Ammon's horn (tissue), 1 donor: ENCODE data around the gene APC2.
"Not testable (repeated sequence)": the region's sequence is repeated elsewhere in the genome, so short reads cannot be mapped to it uniquely, and the experiment has no call there.

ENCODE experiments used
- DNase-seq: peaks from one replicate; pipeline ENCODE4 v3.0.0-alpha.2; 2016; ENCODE audit warnings: low spot score

The APC2 gene

GRCh38 chr19:1511318-1512317 lies 61.7 kb downstream of the APC2 start:
- no peak for DNase-seq

GRCh38 chr19:1512671-1513498 lies 63.0 kb downstream of the APC2 start, which contains the start of gene ADAMTSL5:
Gene ADAMTSL5, minus strand, starts transcription at chr19:1513019. Its CDS starts 2,076 bp downstream, at chr19:1510943.
- no peak for DNase-seq

GRCh38 chr19:1513499-1514294 lies 63.8 kb downstream of the APC2 start:
- DNase-seq = no peak

DNA sequence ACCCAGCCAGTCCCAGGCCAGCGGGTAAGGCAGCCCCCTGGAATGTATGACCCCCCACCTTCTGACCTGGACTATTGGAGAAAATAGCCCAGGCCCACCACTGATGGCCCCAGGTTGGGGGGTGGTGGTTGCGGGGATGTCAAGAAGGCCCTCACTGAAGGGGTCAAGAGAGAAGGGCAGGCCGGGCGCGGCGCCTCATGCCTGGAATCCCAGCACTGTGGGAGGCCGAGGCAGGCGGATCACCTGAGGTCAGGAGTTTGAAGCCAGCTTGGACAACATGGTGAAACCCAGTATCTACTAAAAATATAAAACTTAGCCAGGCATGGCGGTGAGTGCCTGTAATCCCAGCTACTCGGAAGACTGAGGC lies 64.4 kb downstream of the APC2 start:
- DNase-seq = no peak

- DNase-seq = no peak
Measured at GRCh38 chr19:1514986-1515721, 65.2 kb downstream of the APC2 start.

GRCh38 chr19:1516395-1516753 lies 66.5 kb downstream of the APC2 start:
- no peak for DNase-seq

DNA sequence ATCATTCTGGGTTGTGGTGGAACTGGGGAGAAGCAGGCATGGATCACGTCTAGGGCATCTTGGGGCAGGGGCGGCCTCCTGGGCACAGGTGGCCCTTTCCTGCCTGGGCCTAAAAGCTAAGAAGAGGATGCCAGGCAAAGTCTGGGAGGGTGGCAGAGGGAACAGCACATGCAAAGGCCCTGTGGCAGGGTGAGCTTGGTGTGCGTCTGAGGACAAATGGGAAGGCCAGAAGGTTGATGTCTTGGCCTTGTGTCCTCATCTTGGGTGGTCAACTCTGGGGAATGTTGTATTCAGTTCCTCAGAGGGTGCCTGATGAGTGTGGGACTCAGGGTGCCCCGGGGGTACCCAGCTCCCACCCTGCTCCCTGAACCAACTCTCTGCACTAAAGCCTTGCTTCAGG lies 68.5 kb downstream of the APC2 start:
- no peak for DNase-seq

DNA sequence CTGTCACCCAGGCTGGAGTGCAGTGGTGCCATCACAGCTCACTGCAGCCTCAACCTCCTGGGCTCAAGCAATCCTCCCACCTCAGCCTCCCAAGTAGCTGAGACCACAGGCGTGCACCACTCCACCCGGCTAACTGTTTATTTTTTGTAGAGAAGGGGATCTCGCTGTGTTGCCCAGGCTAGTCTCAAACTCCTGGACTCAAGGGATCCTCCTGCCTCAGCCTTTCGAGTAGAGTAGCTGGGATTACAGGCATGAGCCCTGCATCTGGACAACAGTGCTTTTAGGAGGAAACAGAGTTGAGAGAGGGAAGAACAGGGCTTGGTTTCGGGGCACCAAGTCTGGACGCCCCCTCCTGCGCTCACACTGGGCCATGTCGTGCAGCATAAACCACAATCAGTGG lies 69.9 kb downstream of the APC2 start:
- DNase-seq = not testable (repeated sequence)

GRCh38 chr19:1520203-1520780 lies 70.4 kb downstream of the APC2 start:
- DNase-seq = no peak

DNA sequence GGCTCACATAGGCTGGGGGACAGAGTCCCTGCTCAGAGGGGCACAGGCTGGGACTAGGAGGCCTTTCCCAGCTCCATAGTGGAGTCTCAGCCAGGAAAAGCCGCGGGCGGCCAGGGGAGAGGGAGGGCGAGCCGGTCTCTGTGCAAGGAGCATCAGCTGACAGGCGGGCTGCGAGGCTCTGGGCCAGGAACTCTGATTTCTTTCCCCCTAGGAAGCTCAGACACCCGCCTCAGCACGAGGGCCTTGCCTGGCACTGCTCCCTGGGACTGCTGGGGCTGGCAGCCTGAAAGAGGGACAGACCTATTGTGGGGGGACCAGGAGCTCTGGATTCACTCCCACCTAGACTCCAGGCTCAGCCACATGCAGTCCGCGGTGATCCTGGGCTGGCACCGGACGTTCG lies 71.7 kb downstream of the APC2 start:
- peak; percentile 74 for DNase-seq

DNA sequence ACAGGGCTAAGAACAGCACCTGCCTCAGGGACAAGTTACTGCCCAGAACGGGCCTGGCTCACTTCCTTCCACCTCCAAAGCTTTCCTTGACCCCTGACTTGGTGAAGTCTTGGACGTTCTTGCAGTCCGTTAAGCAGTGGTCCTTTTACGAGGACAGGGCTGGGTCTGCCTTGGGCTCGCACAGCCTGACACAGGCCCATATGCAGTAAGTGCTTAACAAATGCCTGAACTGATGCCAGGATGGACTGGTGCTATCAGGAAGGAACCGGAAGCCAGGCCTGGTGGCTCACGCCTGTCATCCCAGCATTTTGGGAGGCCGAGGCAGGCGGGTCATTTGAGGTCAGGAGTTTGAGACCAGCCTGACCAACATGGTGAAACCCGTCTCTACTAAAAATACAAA lies 72.1 kb downstream of the APC2 start:
- DNase-seq = no peak

DNA sequence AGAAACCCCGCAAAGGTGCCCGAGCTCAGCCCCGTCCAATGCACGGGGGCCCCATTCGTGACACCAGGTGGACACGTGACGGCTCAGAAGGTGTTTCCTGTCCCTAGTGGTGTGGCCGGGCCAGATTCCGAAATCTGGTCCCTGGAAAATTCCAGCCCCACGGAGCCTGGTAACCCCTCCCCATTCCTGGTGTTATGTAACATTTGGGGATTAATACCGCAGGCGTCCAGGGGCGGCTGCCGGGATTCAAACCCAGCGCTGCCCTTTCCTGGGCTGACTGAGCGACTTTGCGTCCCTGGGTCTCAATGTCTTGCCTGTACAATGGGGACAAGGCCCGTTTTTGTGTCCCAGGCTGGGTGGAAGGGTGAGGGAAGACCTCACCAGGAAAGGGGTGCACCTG lies 72.9 kb downstream of the APC2 start:
- DNase-seq = no peak
